Hematopoietic multipotent progenitor cell (in vitro differentiated cells): ENCODE measurements around the gene STK11. TPM values are rescaled to one million over a fixed set of nuclear protein-coding genes. Genes with fewer than 3 reads are reported as not detected.

ENCODE experiments used
- DNase-seq, 3 donors: peaks; one replicate each; pipeline ENCODE4 v3.0.0-alpha.2; 2011 to 2015; ENCODE audit warnings: low read depth in 2 of 3, low spot score in 2 of 3
- total RNA-seq: library from RNA; depleted of rRNA; stranded (reverse); fragments of >200 nt; gene quantifications from one replicate; pipeline ENCODE4 v1.2.3, GENCODE V29; 2012

Gene STK11
- total RNA-seq, 1 donor, result 104 TPM

DNA sequence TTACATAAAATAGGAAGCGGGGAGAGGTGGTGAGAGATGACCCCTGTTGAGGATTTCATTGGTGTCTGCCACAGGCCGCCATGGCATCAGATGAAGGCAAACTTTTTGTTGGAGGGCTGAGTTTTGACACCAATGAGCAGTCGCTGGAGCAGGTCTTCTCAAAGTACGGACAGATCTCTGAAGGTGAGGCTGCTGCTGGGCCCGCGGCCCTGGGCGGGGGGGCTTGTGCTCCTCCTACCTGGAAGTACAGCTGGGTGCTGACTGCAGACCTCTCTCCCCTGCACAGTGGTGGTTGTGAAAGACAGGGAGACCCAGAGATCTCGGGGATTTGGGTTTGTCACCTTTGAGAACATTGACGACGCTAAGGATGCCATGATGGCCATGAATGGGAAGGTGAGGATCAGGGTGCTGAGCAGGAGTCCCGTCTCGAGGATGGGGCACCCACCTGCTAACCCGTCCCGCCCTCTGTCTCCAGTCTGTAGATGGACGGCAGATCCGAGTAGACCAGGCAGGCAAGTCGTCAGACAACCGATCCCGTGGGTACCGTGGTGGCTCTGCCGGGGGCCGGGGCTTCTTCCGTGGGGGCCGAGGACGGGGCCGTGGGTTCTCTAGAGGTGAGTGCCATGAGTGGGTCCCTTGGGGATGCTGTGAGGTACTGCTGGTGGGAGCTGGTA lies 65.4 kb downstream of the STK11 start:
- DNase-seq, result no peak

DNA sequence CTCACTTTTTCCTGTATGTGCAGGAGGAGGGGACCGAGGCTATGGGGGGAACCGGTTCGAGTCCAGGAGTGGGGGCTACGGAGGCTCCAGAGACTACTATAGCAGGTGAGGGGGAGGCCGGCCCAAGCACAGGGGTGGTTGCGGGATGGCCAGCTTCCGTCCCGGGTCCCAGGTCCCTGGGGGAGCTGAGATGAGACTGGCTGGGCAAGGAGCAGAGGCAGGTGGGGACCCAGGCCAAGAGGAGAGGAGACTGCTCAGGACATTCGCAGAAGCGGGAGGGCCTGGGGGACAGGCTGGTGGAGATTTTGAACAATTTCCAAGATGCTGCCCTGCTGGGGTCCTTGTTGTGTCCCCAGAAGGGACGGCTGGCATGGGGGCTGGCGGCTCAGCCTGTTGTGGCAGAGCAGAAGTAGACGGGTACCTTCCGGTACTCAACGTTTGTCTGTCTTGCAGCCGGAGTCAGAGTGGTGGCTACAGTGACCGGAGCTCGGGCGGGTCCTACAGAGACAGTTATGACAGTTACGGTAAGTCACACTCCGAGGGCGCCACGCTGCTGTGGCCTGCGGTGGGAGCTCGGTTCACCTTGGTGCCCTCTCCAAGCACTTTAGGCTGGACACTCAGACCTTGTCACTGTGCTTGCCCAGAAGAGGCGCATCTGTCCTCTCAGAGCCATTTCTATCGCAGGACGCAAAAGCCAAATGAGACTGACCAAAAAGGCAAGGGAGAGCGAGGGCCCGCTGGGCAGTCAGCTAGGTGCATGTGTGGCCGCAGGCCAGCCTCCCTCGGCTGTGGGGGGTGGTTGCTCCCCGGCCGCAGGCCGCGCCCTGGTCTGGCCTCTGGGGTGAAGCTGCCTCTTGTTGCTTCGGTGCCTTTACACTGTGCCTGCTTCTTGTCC lies 66.2 kb downstream of the STK11 start:
- DNase-seq, result no peak

DNA sequence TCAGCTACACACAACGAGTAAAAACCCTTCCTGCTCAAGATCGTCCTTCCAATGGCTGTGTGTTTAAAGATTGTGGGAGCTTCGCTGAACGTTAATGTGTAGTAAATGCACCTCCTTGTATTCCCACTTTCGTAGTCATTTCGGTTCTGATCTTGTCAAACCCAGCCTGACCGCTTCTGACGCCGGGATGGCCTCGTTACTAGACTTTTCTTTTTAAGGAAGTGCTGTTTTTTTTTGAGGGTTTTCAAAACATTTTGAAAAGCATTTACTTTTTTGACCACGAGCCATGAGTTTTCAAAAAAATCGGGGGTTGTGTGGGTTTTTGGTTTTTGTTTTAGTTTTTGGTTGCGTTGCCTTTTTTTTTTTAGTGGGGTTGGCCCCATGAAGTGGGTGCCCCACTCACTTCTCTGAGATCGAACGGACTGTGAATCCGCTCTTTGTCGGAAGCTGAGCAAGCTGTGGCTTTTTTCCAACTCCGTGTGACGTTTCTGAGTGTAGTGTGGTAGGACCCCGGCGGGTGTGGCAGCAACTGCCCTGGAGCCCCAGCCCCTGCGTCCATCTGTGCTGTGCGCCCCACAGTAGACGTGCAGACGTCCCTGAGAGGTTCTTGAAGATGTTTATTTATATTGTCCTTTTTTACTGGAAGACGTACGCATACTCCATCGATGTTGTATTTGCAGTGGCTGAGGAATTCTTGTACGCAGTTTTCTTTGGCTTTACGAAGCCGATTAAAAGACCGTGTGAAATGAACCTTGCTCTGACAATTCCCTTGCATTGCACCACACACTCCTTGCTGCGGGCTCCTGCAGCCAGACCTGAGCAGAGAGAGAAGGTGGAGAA lies 67.1 kb downstream of the STK11 start:
- no peak for DNase-seq

GRCh38 chr19:1273263-1274041 lies 67.9 kb downstream of the STK11 start:
- DNase-seq, result no peak

GRCh38 chr19:1274081-1274851 lies 68.7 kb downstream of the STK11 start:
- DNase-seq, result no peak

DNA sequence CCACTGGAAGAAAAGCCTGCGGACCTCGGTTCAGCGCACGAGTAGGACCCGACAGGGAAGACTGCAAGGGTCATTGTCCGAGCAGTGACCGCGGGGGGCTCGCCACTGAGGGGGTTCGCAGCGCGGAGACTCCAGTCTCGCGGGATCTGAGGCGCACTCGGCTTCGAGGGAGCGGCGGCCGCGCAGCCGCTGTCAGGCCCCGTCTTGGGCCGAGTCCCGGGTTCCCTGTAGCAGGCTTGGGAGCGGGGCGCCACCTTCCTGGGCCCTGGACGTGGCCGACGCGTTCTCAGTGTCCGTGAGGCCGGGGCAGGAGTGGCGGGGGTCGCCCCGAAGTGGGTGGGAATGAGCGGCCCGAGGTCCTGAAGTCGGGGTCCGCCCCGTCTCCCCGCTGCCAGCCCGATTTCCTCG lies 69.3 kb downstream of the STK11 start:
- DNase-seq, result no peak

GRCh38 chr19:1275260-1275975 lies 69.8 kb downstream of the STK11 start, which contains the start of gene FAM174C:
TSS of gene FAM174C (plus strand) at chr19:1275530. CDS start at chr19:1275550, 20 bp downstream.
- DNase-seq, result peak; percentile 95 to 98 (median 98)

DNA sequence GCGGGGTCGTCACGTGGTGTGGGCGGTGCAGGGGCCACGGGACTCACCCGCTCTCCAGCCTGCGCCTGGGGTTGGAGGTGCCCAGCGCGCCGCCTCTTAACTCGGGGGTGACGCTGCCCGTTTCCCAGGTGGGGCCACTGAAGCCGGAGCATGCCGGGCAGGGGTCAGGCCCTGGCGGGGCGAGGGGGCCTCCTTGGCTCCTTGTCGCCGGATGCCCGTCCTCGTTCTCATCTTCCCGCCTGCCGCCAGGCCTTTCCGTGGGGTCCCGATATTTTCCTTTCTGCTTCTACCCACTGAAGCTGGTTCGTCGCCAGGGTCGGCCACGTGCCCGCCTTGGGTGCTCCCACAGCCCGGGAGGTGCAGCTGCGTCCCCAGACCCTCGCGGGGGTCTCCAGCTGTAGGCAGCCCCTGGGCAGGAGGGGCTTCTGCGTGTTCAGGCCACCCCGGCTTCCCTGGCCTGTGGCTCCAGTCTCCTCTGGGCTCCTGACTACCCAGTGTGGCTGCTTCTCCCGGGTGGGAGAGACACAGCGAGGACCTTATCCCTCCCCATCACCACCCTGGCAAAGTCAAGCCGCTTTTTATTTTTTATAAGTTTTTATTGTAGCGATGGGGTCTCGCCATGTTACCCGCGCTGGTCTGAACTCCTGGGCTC lies 70.5 kb downstream of the STK11 start:
- DNase-seq, result no peak

DNA sequence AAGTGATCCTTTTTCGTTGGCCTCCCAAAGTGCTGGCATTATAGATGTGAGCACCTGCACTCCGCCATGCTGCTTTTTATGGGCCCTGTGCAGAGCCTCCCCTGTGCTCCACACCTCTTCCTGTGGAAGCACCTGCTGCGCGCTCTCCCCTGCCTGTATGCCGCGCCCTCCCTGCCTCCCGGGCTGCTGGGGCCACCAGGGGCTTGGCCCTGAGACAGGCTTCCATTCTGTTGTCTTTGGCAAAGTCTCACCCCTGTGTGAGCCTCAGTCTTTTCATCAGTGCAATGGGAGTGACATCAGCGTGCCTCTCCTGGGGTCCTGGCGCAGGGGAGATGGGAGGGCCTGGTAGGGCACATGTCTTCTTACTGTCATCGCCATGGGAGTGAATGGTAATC lies 71.0 kb downstream of the STK11 start:
- DNase-seq, result peak in 1 of 3 donors; percentile 63

GRCh38 chr19:1277061-1277460 lies 71.5 kb downstream of the STK11 start:
- DNase-seq, result no peak

Other genes with a start within 250 kb of the STK11 start
- gene WDR18, start 221.4 kb upstream of the STK11 start, total RNA-seq, result 100 TPM
- 0.81 TPM for gene GRIN3B, start 205.4 kb upstream of the STK11 start, total RNA-seq
- 148 TPM for gene TMEM259, start 184.7 kb upstream of the STK11 start, total RNA-seq
- not detected for gene RNU6-2, start 184.3 kb upstream of the STK11 start, total RNA-seq
- gene CNN2, start 179.2 kb upstream of the STK11 start, total RNA-seq, result 236 TPM
- gene ABCA7, start 165.7 kb upstream of the STK11 start, total RNA-seq, result 42.5 TPM
- 217 TPM for gene ARHGAP45, start 138.6 kb upstream of the STK11 start, total RNA-seq
- 107 TPM for gene POLR2E, start 110.4 kb upstream of the STK11 start, total RNA-seq
- 316 TPM for gene GPX4, start 101.8 kb upstream of the STK11 start, total RNA-seq
- gene SBNO2, start 31.5 kb upstream of the STK11 start, total RNA-seq, result 60.3 TPM
- gene CBARP, start 32.2 kb downstream of the STK11 start, total RNA-seq, result 0.27 TPM
- 52.2 TPM for gene ATP5F1D, start 36.0 kb downstream of the STK11 start, total RNA-seq
- gene MIDN, start 42.8 kb downstream of the STK11 start, total RNA-seq, result 64.9 TPM
- gene CIRBP, start 63.6 kb downstream of the STK11 start, total RNA-seq, result 220 TPM
- gene FAM174C, start 69.8 kb downstream of the STK11 start, total RNA-seq, result 30.7 TPM
- not detected for gene EFNA2, start 80.1 kb downstream of the STK11 start, total RNA-seq
- gene NDUFS7, start 178.1 kb downstream of the STK11 start, total RNA-seq, result 121 TPM
- gene GAMT, start 195.8 kb downstream of the STK11 start, total RNA-seq, result 32.0 TPM
- 46.9 TPM for gene DAZAP1, start 201.8 kb downstream of the STK11 start, total RNA-seq
- gene RPS15, start 232.6 kb downstream of the STK11 start, total RNA-seq, result 2,062 TPM
- gene APC2, start 244.3 kb downstream of the STK11 start, total RNA-seq, result 0.27 TPM